IPS-20b (cell line): Measurements from ENCODE around the gene ARFGEF3.
"Not testable (repeated sequence)": the region's sequence is repeated elsewhere in the genome, so short reads cannot be mapped to it uniquely, and the experiment has no call there.

Experiments used
- H3K27ac ChIP-seq: one replicate; pipeline ENCODE4 v1.5.1; 2013; ENCODE audit warnings: low read length
- H3K27me3 ChIP-seq: 2 replicates; pipeline ENCODE4 v1.6.1; 2013; ENCODE audit warnings: mild to moderate bottlenecking, low read length, inconsistent platforms; ENCODE audit not compliant: insufficient read depth
- H3K36me3 ChIP-seq: 2 replicates; pipeline ENCODE4 v1.6.1; 2013; ENCODE audit warnings: low read depth, mild to moderate bottlenecking, inconsistent platforms, low read length, moderate library complexity; ENCODE audit not compliant: insufficient read depth
- H3K4me1 ChIP-seq: 2 replicates; pipeline ENCODE4 v1.6.1; 2013; ENCODE audit warnings: mild to moderate bottlenecking, control low read depth, inconsistent platforms, low read length, moderate library complexity; ENCODE audit not compliant: insufficient read depth
- H3K4me3 ChIP-seq: 2 replicates; pipeline ENCODE4 v1.5.1; 2013; ENCODE audit warnings: mild to moderate bottlenecking, low read length, inconsistent platforms
- H3K9ac ChIP-seq: 2 replicates; pipeline ENCODE4 v1.6.1; 2013; ENCODE audit warnings: low read depth, mild to moderate bottlenecking, inconsistent platforms, low read length, moderate library complexity
- H3K9me3 ChIP-seq: 2 replicates; pipeline ENCODE4 v1.6.1; 2013; ENCODE audit warnings: mild to moderate bottlenecking, low read depth, low read length, inconsistent platforms; ENCODE audit not compliant: insufficient read depth

ARFGEF3 gene

GRCh38 chr6:138288428-138289085, 126.8 kb downstream of the ARFGEF3 start:
- H3K36me3 ChIP-seq: peaks cover 41% of the 10 kb centered on the region; the same call in 1 of the 2 replicates
- not testable (repeated sequence) for H3K9me3 ChIP-seq, H3K4me3 ChIP-seq, H3K4me1 ChIP-seq, H3K27me3 ChIP-seq, H3K27ac ChIP-seq, H3K9ac ChIP-seq

- Histone ChIP-seq H3K27ac (no peak overlapping the region), H3K9me3 (no peaks in the 10 kb centered on the region), H3K36me3 (peaks cover 43% of the 10 kb centered on the region; the same call in 1 of the 2 replicates), H3K4me3 (no peak overlapping the region), H3K4me1 (peaks cover 4% of the 10 kb centered on the region; the same call in 1 of the 2 replicates), H3K27me3 (no peaks in the 10 kb centered on the region), H3K9ac (no peak overlapping the region)
Observed at GRCh38 chr6:138289739-138290138, 128.0 kb downstream of the ARFGEF3 start.

- Histone ChIP-seq H3K9me3 (no peaks in the 10 kb centered on the region), H3K9ac (no peak overlapping the region), H3K36me3 (peaks cover 42% of the 10 kb centered on the region; the same call in 1 of the 2 replicates), H3K4me3 (no peak overlapping the region), H3K4me1 (peaks cover 4% of the 10 kb centered on the region; the same call in 1 of the 2 replicates), H3K27me3 (no peaks in the 10 kb centered on the region), H3K27ac (no peak overlapping the region)
Observed at GRCh38 chr6:138290423-138290962, 128.8 kb downstream of the ARFGEF3 start.

- H3K36me3 ChIP-seq: peaks cover 42% of the 10 kb centered on the region; the same call in 1 of the 2 replicates
- H3K4me1 ChIP-seq: peaks cover 4% of the 10 kb centered on the region; the same call in 1 of the 2 replicates
- H3K4me3 ChIP-seq: no peak overlapping the region
- no peak overlapping the region for H3K9ac ChIP-seq
- H3K27me3 ChIP-seq: no peaks in the 10 kb centered on the region
- H3K27ac ChIP-seq: no peak overlapping the region
- no peaks in the 10 kb centered on the region for H3K9me3 ChIP-seq
Observed at GRCh38 chr6:138291036-138291848, 129.5 kb downstream of the ARFGEF3 start.

GRCh38 chr6:138291849-138292181, 130.1 kb downstream of the ARFGEF3 start:
- H3K9me3 ChIP-seq: no peaks in the 10 kb centered on the region
- no peak overlapping the region for H3K4me3 ChIP-seq
- no peak overlapping the region for H3K27ac ChIP-seq
- peaks cover 4% of the 10 kb centered on the region; the same call in 1 of the 2 replicates for H3K4me1 ChIP-seq
- peaks cover 42% of the 10 kb centered on the region; the same call in 1 of the 2 replicates for H3K36me3 ChIP-seq
- no peaks in the 10 kb centered on the region for H3K27me3 ChIP-seq
- no peak overlapping the region for H3K9ac ChIP-seq

GRCh38 chr6:138292482-138292881, 130.7 kb downstream of the ARFGEF3 start:
- no peak overlapping the region for H3K27ac ChIP-seq
- no peaks in the 10 kb centered on the region for H3K9me3 ChIP-seq
- H3K36me3 ChIP-seq: peaks cover 39% of the 10 kb centered on the region; the same call in 1 of the 2 replicates
- no peaks in the 10 kb centered on the region for H3K27me3 ChIP-seq
- no peak overlapping the region for H3K4me3 ChIP-seq
- no peak overlapping the region for H3K9ac ChIP-seq
- H3K4me1 ChIP-seq: peaks cover 4% of the 10 kb centered on the region; the same call in 1 of the 2 replicates

GRCh38 chr6:138293428-138294395, 132.0 kb downstream of the ARFGEF3 start:
- no peak overlapping the region for H3K4me3 ChIP-seq

GRCh38 chr6:138296381-138296780, 134.6 kb downstream of the ARFGEF3 start:
- peaks cover 55% of the 10 kb centered on the region; the same call in 1 of the 2 replicates for H3K36me3 ChIP-seq

More at GRCh38 chr6:138293428-138294395, 132.0 kb downstream of the ARFGEF3 start:
- Histone ChIP-seq H3K4me1 (peaks cover 4% of the 10 kb centered on the region; the same call in 1 of the 2 replicates), H3K9me3 (no peaks in the 10 kb centered on the region), H3K36me3 (peaks cover 44% of the 10 kb centered on the region; the same call in 1 of the 2 replicates), H3K27me3 (no peaks in the 10 kb centered on the region), H3K9ac (no peak overlapping the region), H3K27ac (no peak overlapping the region)

GRCh38 chr6:138296786-138297185, 135.0 kb downstream of the ARFGEF3 start:
- no peak overlapping the region for H3K9ac ChIP-seq
- no peaks in the 10 kb centered on the region for H3K27me3 ChIP-seq
- H3K4me1 ChIP-seq: no peaks in the 10 kb centered on the region
- H3K9me3 ChIP-seq: no peaks in the 10 kb centered on the region
- peaks cover 56% of the 10 kb centered on the region; the same call in 1 of the 2 replicates for H3K36me3 ChIP-seq
- H3K4me3 ChIP-seq: no peak overlapping the region
- no peak overlapping the region for H3K27ac ChIP-seq

More at GRCh38 chr6:138296381-138296780, 134.6 kb downstream of the ARFGEF3 start:
- Histone ChIP-seq H3K4me3 (no peak overlapping the region), H3K9ac (no peak overlapping the region), H3K27ac (no peak overlapping the region), H3K4me1 (peaks cover 2% of the 10 kb centered on the region; the same call in 1 of the 2 replicates), H3K9me3 (no peaks in the 10 kb centered on the region), H3K27me3 (no peaks in the 10 kb centered on the region)

GRCh38 chr6:138297761-138298298, 136.1 kb downstream of the ARFGEF3 start:
- Histone ChIP-seq H3K9me3 (no peaks in the 10 kb centered on the region), H3K4me1 (no peaks in the 10 kb centered on the region), H3K27me3 (no peaks in the 10 kb centered on the region), H3K4me3 (no peak overlapping the region), H3K9ac (no peak overlapping the region), H3K27ac (no peak overlapping the region), H3K36me3 (peaks cover 57% of the 10 kb centered on the region; the same call in 1 of the 2 replicates)
